SK-MEL-5 (cell line): ENCODE measurements around the gene FDXR. TPM values are rescaled to one million over a fixed set of nuclear protein-coding genes. Genes with fewer than 3 reads are reported as not detected.
"Not testable (repeated sequence)": the region's sequence is repeated elsewhere in the genome, so short reads cannot be mapped to it uniquely, and the experiment has no call there.

Experiments used
- DNase-seq: peaks from one replicate; pipeline ENCODE4 v3.0.0-alpha.2; 2016; ENCODE audit warnings: low read depth, low spot score
- in situ Hi-C: cut with HindIII; loops from 2 replicates; pipeline ENCODE4 v1.10.0; 2016; ENCODE audit warnings: low sequenced_read_pairs, high pct_unique_total_duplicates, low pct_unique_long_range_greater_than_20kb
- total RNA-seq: library from RNA; depleted of rRNA; stranded (reverse); fragments of >200 nt; shearing (Covaris generic); gene quantifications from 2 replicates; pipeline ENCODE4 v1.2.3, GENCODE V29; 2014

The FDXR gene
- total RNA-seq, 1 experiment from 2014 or later: 42.4 TPM

GRCh38 chr17:74877592-74878548, 5.1 kb upstream of the FDXR start:
- no peak for DNase-seq
- in situ Hi-C loops: no loop called here

DNA sequence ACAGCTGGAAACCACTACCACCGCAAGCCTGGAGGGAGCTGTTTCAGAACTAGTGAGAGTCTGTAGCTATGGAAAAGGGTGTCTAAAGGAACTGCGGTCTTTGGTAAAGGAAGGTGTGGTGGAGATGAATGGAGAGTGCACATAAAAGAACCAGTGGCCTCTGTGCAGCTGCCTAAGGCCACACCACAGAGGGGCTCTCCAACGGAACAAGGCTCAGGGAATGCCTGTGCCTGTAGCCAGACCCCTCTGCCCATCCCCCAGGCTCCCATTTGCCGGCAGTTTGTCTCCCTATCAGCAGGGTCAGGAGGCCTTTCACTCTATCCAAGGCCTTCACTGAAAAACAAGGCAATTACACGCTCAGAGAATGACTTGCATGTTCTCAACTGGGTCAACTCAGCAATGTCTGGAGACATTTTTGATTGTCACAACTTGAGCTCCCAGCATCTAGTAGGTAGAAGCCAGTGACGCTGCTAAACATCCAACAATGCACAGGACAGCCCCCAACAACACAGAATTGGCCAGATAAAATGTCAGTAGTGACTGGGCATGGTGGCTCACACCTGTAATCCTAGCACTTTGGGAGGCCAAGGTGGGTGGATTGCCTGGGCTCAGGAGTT, 3.3 kb upstream of the FDXR start:
- in situ Hi-C loops: no loop called here
- DNase-seq: no peak

GRCh38 chr17:74875155-74875976, 2.6 kb upstream of the FDXR start:
- in situ Hi-C loops: no loop called here
- no peak for DNase-seq

DNA sequence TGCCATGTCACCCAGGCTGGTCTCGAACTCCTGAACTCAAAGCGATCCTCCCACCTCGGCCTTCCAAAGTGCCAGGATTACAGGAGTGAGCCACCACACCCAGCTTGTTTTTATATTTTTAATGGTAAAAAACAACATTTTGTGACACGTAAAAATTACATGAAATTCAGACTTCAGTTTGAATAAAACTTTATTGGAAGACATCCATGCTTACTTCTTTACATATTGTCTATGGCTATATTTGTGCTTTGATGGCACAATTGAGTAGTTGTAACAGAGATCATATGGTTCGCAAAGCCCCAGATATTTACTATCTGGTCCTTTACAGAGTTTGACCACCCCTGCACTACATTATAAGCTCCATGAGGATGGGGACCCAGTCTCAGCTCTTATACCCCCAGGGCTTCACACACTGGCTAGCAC, 1.8 kb upstream of the FDXR start:
- in situ Hi-C loops: no loop called here
- DNase-seq: no peak

DNA sequence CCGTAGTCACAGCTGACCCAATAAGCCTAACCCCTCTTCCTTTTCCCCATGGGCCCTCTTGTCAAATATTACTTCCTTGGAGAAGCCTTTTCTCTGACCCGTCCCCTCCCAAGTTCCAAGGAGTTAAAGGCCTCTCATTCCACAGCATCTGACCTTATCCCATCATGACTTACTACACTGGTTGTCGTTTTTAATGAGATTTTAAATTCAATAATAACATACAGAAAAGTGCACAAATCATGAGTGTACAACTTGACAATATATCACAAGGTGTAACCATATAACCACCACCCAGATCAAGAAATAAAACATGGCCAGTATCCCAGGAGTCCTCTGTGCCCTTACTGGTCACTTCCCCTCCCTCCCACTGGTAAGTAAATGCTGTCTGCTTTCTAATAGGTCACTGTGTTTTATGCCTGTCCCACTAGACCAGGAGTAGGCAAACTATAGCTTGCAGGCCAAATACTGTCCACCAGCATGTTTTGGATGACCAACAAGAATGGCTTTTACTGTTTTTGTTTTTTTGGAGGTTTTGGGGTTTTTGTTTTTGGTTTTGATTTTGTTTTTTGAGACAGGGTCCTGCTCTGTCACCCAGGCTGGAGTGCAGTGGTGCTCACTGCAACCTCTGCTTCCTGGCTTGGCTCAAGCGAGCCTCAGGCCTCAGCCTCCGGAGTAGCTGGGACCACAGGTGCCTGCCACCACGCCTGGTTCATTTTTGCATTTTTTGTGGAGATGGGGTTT, 1.2 kb upstream of the FDXR start:
- DNase-seq: peak; percentile 72
- in situ Hi-C loops: no loop called here

DNA sequence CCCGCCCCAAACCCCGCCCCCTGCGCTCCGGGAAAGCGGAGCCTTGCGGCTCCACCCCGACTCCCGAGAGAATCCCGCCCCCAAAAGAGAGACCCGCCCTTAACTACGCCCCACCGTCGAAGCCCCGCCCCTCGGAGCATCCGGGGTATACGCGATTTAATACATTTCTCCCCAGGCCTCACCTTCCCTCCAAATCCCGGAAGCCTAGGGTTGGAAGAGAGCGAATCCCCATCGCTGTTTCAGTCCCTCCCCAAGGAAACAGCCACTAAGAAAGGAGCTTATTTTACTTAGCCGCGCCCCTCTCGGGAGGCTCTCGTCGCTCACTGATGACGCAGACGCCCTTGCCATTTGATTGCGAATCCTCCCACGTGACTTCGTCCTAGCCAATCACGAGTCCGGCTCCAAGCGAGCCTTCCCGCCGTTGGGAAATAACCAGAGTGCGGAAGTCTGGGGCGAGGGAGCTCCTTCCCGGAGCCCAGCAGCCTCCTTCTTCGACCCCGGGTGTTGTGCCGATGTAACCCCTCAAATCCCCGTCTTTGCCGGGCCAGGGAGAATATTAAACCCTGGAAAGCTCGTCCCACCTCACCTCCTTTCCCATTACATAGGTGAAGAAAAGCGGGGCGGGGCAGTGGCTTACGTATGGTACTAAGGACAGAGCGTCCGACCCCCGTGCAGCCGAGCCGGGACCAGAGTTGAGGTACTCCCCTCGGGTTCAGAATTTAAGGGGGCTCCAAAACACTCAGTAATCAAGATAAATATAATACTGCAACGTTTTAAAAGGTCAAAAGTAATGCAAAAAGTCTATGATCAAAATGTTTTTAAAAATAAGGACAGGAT, 461 bp upstream of the FDXR start:
- DNase-seq: peak; percentile 100
- in situ Hi-C loops: no loop called here

GRCh38 chr17:74871356-74872076, 1.3 kb downstream of the FDXR start:
- in situ Hi-C loops: no loop called here
- no peak for DNase-seq

DNA sequence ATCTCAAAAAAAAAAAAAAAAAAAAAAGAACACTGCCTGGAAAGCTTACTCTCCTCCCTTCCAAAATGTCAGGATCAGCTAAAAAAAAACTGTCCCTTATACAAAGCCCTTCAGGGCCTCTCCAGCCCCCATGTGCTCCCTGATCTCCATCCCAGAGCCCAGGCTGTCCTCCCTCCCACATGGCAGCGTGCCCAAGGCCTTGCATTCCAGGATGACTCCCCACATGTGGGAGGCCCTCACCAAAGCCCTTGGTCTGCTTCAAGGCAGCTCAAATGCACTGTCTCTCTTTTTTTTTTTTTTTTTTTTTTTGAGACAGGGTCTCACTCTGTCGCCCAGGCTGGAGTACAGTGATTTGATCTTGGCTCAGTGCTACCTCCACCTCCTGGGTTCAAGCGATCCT, 2.3 kb downstream of the FDXR start:
- DNase-seq: no peak
- in situ Hi-C loops: no loop called here

DNA sequence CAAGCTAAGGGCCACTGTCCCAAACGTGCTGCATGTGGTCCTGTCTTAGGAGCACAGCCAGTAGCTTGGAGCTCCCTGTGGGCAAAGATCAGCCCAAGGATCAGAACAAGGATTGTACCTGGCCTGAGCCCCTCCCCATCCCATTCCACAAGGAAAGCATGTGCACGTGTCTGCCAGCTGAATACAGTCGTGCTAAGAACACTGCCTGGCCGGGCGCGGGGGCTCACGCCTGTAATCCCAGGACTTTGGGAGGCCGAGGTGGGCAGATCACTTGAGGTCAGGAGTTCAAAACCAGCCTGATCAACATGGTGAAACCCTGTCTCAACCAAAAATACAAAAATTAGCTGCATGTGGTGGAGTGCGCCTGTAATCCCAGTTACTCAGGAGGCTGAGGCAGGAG, 2.8 kb downstream of the FDXR start:
- in situ Hi-C loops, DNase-seq: not testable (repeated sequence)

DNA sequence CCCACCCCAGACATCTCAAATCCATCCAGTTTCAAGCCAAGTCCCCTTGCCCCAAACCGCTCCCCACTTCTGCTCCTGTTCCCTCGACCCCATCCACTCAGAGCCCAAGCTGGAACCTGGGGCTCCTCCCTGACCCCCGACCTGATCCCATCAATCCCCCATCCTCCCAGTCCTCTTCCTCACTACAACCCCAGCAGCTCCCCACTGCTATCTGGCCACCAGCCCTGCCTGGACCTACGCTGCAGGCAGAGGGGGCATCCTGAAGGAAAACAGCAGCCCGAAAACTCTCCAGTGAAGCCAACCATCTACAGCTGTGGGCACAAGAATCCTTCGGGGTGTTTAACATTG, 3.9 kb downstream of the FDXR start:
- in situ Hi-C loops: no loop called here
- DNase-seq: no peak

- no peak for DNase-seq
- in situ Hi-C loops: no loop called here
These were observed 4.4 kb downstream of the FDXR start for GRCh38 chr17:74868251-74868907.

- no peak for DNase-seq
- in situ Hi-C loops: no loop called here
These were observed 6.5 kb downstream of the FDXR start for GRCh38 chr17:74866198-74866835.

- in situ Hi-C loops: no loop called here
- DNase-seq: no peak
These were observed 7.1 kb downstream of the FDXR start for GRCh38 chr17:74865504-74866197.

DNA sequence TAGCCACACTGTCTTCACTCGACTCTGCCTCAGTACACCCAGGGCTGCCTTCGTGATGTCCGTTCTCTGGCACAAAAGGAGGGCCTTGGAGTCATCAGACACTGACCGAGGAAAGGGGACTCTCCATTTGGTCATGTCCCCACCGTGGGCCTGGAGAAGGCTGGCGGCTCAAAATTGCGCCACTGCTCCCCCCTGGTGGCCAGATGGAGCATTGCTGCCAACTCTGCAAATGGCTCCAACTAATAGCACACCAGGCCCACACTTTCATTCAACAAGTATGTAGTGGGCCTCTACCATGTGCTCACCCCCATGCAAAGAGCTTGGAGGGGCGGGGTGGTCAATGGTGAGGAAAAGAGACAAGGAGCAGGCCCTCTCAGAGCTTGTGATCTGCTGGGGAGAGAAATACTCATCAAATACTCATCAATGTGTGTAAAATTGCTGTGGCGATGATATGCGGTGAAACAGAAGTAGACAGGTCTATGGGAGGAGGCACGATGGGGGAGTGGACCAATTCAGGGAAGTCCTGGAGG, 7.9 kb downstream of the FDXR start:
- in situ Hi-C loops: no loop called here
- DNase-seq: peak; percentile 81
